Left forelimb (tissue), 1 donor: Measurements from ENCODE around the gene SOCS3.

Experiments
- DNase-seq: peaks from one replicate; pipeline ENCODE4 v3.0.0-alpha.2; 2018; ENCODE audit warnings: low spot score

The SOCS3 gene

GRCh38 chr17:78307887-78308638, 51.8 kb downstream of the SOCS3 start:
- no peak for DNase-seq

GRCh38 chr17:78306913-78307312, 53.0 kb downstream of the SOCS3 start:
- DNase-seq, result no peak
